DND-41 (cell line): ENCODE measurements around the gene PLEKHJ1.
"Not testable (repeated sequence)": the region's sequence is repeated elsewhere in the genome, so short reads cannot be mapped to it uniquely, and the experiment has no call there.

Experiments used
- ATAC-seq: fragments of 200-7000 bp; cut with Tn5 transposase; 3 replicates; pipeline ENCODE4 v1.9.1; 2021; ENCODE audit warnings: low read depth; ENCODE audit not compliant: insufficient read depth
- DNase-seq: peaks from one replicate; pipeline ENCODE4 v3.0.0-alpha.2; 2020
- H2AFZ ChIP-seq: 2 replicates; pipeline ENCODE4 v1.6.0; 2012; ENCODE audit warnings: low read depth, low read length
- H3K27ac ChIP-seq: 2 replicates; pipeline ENCODE4 v1.5.1; 2012; ENCODE audit warnings: low read length, inconsistent platforms
- H3K27me3 ChIP-seq: fragments of 200-600 bp; sonication (generic); 2 replicates; pipeline ENCODE4 v1.6.0; 2012; ENCODE audit warnings: low read length, mild to moderate bottlenecking, inconsistent platforms; ENCODE audit not compliant: insufficient read depth, poor library complexity
- H3K36me3 ChIP-seq: 2 replicates; pipeline ENCODE4 v1.5.1; 2012; ENCODE audit warnings: low read length, inconsistent platforms; ENCODE audit not compliant: insufficient read depth
- H3K4me1 ChIP-seq: 2 replicates; pipeline ENCODE4 v1.5.1; 2012; ENCODE audit warnings: mild to moderate bottlenecking, low read length; ENCODE audit not compliant: insufficient read depth
- H3K4me2 ChIP-seq: 2 replicates; pipeline ENCODE4 v1.6.0; 2012; ENCODE audit warnings: mild to moderate bottlenecking, moderate library complexity, low read length, inconsistent platforms; ENCODE audit not compliant: insufficient read depth
- H3K4me3 ChIP-seq, 2 experiments: fragments of 200-600 bp in 1 of 2; shearing (Covaris generic) in 1 of 2; 2 replicates each; pipeline ENCODE4 v1.5.1; 2012 to 2016; ENCODE audit warnings: inconsistent platforms in 2 of 2, low read length in 2 of 2, mild to moderate bottlenecking in 2 of 2, low read depth in 1 of 2, moderate library complexity in 1 of 2
- H3K79me2 ChIP-seq: 2 replicates; pipeline ENCODE4 v1.6.0; 2012; ENCODE audit warnings: low read length, inconsistent platforms; ENCODE audit not compliant: insufficient read depth
- H3K9ac ChIP-seq: 2 replicates; pipeline ENCODE4 v1.6.0; 2012; ENCODE audit warnings: low read depth, mild to moderate bottlenecking, inconsistent platforms, low read length, moderate library complexity
- H3K9me3 ChIP-seq: 2 replicates; pipeline ENCODE4 v1.5.1; 2012; ENCODE audit warnings: low read length, moderate library complexity, mild to moderate bottlenecking, inconsistent platforms; ENCODE audit not compliant: insufficient read depth, severe bottlenecking
- H4K20me1 ChIP-seq: 2 replicates; pipeline ENCODE4 v1.6.0; 2012; ENCODE audit warnings: low read length; ENCODE audit not compliant: insufficient read depth
- EZH2 ChIP-seq: IDR thresholded peaks from 3 replicates; pipeline ENCODE4 v1.6.1; 2012; ENCODE audit warnings: borderline replicate concordance, low read depth, mild to moderate bottlenecking, moderate library complexity, low read length, inconsistent platforms; ENCODE audit not compliant: severe bottlenecking
- TF ChIP-seq, protein P1 (sequence below): IDR thresholded peaks from 2 replicates; pipeline ENCODE4 v1.5.1; 2012; ENCODE audit warnings: borderline replicate concordance, low read length, moderate library complexity, mild to moderate bottlenecking; ENCODE audit not compliant: poor library complexity, severe bottlenecking; ENCODE audit errors: extremely low read depth

The PLEKHJ1 gene

DNA sequence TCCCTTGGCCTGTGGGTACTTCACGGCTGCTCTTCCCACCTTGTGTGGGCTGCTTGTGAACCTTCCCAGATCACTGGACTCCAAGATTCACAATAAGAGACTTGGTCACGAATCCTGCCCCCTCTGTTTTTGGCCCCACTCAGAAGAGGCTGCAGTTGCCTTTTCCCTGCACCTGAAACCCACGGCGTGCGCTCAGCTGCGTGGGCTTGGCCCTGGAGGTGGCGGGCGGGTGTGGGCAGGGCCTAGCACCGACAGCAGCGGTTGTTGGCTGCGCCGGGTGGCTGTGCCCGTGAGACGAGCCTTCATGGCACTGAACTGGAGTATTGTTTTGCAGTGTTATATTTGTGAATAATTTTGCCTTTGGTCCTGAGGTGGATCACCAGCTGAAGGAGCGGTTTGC is 33.8 kb downstream of the PLEKHJ1 start:
- Histone ChIP-seq H4K20me1 (peaks cover 69% of the 10 kb centered on the region), H3K27me3 (no peaks in the 10 kb centered on the region), H2AFZ (no peak overlapping the region), H3K9me3 (no peaks in the 10 kb centered on the region), H3K9ac (no peak overlapping the region), H3K27ac (no peak overlapping the region), H3K79me2 (peaks cover 86% of the 10 kb centered on the region), H3K4me3 (no peak overlapping the region), H3K4me2 (no peak overlapping the region), H3K4me1 (no peaks in the 10 kb centered on the region), H3K36me3 (peaks cover 94% of the 10 kb centered on the region)
- DNase-seq (no peak), ATAC-seq (no peak)
- TF ChIP-seq EZH2, result no peak
- TF ChIP-seq, protein P1, sequence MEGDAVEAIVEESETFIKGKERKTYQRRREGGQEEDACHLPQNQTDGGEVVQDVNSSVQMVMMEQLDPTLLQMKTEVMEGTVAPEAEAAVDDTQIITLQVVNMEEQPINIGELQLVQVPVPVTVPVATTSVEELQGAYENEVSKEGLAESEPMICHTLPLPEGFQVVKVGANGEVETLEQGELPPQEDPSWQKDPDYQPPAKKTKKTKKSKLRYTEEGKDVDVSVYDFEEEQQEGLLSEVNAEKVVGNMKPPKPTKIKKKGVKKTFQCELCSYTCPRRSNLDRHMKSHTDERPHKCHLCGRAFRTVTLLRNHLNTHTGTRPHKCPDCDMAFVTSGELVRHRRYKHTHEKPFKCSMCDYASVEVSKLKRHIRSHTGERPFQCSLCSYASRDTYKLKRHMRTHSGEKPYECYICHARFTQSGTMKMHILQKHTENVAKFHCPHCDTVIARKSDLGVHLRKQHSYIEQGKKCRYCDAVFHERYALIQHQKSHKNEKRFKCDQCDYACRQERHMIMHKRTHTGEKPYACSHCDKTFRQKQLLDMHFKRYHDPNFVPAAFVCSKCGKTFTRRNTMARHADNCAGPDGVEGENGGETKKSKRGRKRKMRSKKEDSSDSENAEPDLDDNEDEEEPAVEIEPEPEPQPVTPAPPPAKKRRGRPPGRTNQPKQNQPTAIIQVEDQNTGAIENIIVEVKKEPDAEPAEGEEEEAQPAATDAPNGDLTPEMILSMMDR, result no peak

DNA sequence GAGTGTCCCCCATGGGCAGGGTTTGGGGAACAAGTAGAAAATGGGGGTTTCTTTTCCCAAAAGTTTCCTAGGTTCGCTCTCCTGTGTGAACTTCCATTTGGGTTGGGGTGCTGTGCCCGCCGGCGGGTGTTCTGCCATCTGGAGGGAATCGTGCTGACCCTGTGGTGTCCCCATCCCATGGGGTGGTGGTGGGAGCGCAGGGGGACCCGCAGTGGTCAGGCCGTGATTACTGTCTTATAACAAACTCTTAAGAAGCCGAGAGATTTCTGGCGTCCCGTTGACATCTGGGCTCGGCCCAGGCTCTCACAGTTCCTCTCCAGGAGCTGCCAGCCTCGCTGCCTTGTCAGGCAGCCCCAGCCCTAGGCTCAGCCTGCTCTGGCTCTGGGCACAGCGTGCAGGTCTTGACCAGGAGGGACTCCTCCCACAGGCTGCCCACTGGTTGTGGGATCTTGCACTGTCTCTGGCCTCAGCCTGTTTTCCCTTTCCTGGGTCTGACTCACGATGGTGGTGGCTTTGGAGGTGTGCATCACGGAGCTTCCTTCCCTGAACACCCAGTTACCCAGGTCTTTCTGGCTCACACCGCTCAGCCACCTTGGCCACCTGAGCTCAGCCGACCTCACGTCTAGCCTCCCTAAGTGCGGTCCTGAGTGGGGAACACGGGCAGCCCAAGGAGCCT is 34.5 kb downstream of the PLEKHJ1 start:
- H3K27me3 ChIP-seq, result no peaks in the 10 kb centered on the region
- no peak for TF ChIP-seq EZH2
- TF ChIP-seq, protein P1, result no peak
- no peak overlapping the region for H3K4me2 ChIP-seq
- no peak overlapping the region for H2AFZ ChIP-seq
- no peaks in the 10 kb centered on the region for H3K4me1 ChIP-seq
- H3K36me3 ChIP-seq, result peaks cover 94% of the 10 kb centered on the region
- no peak overlapping the region for H3K9ac ChIP-seq
- peaks cover 86% of the 10 kb centered on the region for H3K79me2 ChIP-seq
- ATAC-seq (no peak), DNase-seq (no peak)
- H4K20me1 ChIP-seq, result peaks cover 70% of the 10 kb centered on the region
- H3K9me3 ChIP-seq, result no peaks in the 10 kb centered on the region
- H3K27ac ChIP-seq, result no peak overlapping the region
- H3K4me3 ChIP-seq, result no peak overlapping the region

DNA sequence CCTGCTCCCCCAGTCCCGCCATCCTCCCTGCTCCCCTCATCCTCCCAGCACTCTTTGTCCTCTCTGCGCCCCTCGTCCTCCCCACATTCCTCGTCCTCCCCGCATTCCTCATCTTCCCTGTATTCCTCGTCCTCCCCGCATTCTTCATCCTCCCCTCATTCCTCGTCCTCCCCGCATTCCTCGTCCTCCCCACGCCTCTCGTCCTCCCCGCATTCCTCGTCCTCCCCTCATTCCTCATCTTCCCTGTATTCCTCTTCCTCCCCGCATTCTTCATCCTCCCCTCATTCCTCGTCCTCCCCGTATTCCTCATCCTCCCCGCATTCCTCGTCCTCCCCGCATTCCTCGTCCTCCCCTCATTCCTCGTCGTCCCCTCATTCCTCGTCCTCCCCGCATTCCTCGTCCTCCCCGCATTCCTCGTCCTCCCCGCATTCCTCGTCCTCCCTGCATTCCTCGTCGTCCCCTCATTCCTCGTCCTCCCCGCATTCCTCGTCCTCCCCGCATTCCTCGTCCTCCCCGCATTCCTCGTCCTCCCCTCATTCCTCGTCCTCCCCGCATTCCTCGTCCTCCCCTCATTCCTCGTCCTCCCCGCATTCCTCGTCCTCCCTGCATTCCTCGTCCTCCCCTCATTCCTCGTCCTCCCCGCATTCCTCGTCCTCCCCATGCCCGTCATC is 35.4 kb downstream of the PLEKHJ1 start:
- H3K4me1 ChIP-seq, H3K27ac ChIP-seq, DNase-seq, H2AFZ ChIP-seq, H3K27me3 ChIP-seq, H3K9ac ChIP-seq, ATAC-seq, H3K9me3 ChIP-seq, H3K4me3 ChIP-seq, H3K4me2 ChIP-seq: not testable (repeated sequence)
- H3K79me2 ChIP-seq, result peaks cover 89% of the 10 kb centered on the region
- peaks cover 93% of the 10 kb centered on the region for H3K36me3 ChIP-seq
- H4K20me1 ChIP-seq, result peaks cover 76% of the 10 kb centered on the region

DNA sequence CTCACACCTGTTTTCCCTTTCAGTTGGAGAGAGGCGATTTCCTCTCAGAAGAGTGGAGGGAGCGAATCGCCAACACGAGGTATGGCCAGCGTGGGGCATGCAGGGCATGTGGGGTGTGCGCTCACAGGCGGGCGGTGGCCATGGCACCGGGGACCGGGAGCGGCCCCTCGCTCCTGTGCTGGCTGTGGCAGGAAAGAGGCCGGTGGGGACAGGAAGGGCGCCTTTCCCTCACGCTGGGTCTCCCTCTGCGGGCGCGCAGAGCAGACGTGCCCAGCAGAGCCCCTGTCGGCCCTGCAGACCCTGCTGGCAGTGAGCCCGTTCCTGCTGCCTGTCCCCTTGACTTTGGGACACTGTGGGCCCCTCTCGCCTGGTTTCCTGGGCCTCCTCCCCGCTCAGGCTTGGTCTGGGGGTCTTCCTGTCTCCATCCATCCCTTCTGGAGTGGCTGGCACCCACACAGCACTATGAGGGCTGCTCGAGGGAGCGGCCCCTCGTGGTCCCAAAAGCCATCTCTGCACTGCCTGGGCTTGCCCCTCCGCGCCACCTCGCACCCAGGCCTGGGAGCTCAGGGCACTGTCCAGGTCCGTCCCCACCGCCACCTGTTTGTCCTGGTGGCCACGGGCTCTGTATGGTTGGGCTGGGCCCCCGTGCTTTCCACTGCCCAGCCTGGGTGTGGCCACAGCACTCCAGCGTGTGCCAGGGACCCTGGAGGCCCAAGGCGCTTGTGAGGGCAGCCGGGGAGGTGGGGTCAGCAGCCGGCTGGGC is 36.1 kb downstream of the PLEKHJ1 start:
- Histone ChIP-seq H3K9ac (no peak overlapping the region), H3K4me1 (no peaks in the 10 kb centered on the region), H3K79me2 (peaks cover 91% of the 10 kb centered on the region), H3K9me3 (no peaks in the 10 kb centered on the region), H2AFZ (no peak overlapping the region), H4K20me1 (peaks cover 83% of the 10 kb centered on the region), H3K27me3 (no peaks in the 10 kb centered on the region), H3K4me3 (no peak overlapping the region), H3K36me3 (peaks cover 93% of the 10 kb centered on the region), H3K4me2 (no peak overlapping the region), H3K27ac (no peak overlapping the region)
- TF ChIP-seq EZH2, result no peak
- TF ChIP-seq, protein P1, result no peak
- ATAC-seq (no peak), DNase-seq (no peak)
